HG03045 (cell line): ENCODE data around the gene RPS24.
A peak's percentile ranks its signal among the peaks of the same experiment; 100 is the strongest.
"Not testable (repeated sequence)": the region's sequence is repeated elsewhere in the genome, so short reads cannot be mapped to it uniquely, and the experiment has no call there.

Experiments
- ATAC-seq: cut with Tn5 transposase; IDR thresholded peaks from one replicate; pipeline ENCODE4 v1.9.1; 2021; ENCODE audit warnings: mild to moderate bottlenecking, moderate library complexity; ENCODE audit not compliant: unreplicated experiment

The RPS24 gene

DNA sequence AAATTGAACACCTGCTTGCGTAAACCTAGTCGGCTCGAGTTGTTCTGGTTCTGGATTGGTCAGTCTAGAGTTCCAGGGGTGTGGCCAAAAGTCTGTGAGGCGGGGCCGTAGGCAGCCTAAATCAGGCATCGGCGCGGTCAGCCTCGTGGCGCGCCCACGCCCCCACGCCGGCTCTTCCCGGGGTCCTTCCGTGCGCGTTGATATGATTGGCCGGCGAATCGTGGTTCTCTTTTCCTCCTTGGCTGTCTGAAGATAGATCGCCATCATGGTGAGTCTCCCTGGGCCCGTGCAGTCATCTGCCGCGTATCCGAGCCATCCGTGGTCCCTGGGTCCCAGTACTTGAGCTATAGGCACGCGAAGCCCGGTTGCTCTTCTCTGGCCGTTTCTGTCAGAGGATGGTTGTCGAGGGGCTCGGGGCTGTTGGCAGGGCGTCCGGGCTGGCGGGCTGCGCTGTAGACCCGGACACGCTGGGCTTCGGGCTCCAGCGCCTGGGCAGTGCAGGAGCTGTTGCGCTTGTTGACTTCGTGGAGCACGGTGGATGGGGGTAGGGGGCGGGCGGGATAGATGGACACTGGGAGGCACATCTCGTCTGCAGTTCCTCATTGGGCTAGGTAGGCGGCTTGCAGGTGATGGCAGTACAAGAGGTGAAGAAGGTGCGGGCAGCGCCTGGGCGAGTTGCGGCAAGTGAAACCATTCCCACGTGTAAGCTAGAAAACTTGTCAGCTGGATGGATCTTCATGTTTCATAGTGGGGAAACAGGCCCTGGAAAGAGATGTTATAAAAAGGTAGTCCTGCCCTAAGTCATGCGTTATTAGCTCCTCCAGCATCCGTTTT, at the start of gene RPS24:
Gene RPS24 (plus strand): TSS at position 227 of the 834 bp plus-strand sequence. CDS start 39 bp downstream, at position 266.
- ATAC-seq: peak; percentile 82

DNA sequence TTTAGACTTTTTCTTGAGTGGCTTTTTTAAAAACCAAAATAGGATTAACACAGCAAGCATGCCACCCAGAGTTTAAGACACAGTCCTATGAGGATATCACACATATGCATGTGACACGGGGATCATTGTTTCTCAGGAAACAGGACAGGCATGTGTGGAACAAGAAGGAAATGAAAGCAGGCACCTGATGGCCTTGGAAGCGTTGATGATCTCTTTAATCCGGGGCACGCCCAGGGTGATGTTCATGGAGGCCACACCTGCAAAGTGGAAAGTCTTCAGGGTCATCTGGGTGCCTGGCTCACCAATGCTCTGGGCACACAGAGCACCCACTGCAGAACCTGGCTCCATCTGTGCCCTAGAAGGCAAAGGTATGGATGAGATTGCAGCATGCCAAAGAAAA, 48.7 kb upstream of the RPS24 start:
- no peak for ATAC-seq

DNA sequence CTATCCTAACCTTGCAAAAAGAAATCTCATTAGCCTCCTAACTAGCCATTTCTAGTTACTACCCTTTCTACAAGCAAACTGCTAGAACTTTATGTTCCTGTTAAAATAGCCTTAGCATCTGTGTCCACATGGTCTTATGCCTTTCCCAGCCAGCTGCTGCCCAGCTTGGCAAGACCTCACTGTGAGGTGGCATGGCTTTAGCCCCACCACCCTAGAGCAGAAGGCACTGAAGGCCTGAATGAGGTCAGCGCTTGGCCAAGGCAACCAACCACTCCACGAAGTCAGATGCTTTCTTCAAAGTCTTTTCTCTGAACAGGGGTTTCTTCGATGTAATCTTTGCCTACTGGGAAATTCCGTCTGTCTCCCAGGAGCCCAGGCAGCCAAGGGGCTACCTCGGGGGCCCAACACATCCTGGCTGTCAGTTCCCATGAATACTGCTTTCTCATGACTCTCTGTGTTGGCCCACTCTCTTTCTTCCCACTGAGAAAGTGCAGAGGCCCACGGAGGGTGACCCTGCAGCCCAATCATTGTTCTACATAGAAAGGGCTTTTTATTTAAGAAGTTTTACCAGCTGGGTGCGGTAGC, 45.9 kb upstream of the RPS24 start:
- ATAC-seq: no peak

DNA sequence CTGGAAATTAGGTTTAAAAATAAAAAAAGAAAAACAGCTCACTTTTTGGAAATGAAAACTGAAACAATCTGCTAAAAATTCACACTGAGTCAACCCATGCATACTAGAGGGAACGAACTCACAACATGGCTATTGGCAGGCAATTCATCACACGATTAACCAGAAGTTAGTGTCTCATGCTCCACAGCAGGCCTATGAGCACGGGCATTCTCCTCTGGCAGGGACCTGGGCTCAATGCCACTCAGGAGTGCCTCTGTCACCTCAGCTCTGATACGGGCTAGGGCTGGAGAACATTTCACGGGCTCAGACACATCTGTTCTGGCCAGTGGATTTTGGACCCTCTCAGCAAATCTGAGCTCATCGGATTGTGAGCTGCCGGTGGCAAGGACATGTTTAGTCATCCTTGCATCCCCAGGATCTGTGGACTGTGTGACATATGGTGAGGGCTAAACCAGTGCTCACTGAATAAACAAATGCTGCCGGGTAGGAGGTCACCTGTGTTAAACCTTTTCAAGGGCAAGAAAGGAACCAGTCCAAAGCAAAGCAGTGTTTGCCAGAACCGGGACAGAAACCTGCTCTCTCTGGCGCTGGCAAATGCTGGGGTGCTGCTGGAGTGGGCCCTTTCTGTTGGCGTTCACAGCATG, 44.5 kb upstream of the RPS24 start:
- ATAC-seq: no peak

DNA sequence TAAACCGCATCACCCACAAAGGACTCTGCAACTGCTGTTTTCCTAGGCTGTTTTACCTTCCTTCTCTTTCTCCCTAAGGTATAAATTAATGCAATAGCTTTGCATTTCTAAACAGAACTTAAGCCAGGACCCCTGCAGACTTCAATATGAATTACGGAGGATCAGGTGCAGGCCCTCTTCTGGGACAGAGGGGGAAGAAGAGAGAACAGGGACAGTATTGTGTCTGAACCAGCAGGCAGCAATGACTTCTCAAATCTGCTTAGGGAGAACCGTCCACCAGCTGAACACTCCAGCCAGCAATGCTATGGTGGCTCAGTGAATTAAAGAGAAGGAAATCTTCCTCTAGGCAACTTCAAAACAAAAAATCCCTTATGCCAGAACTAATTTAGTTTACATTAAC, 40.0 kb upstream of the RPS24 start:
- ATAC-seq: no peak

DNA sequence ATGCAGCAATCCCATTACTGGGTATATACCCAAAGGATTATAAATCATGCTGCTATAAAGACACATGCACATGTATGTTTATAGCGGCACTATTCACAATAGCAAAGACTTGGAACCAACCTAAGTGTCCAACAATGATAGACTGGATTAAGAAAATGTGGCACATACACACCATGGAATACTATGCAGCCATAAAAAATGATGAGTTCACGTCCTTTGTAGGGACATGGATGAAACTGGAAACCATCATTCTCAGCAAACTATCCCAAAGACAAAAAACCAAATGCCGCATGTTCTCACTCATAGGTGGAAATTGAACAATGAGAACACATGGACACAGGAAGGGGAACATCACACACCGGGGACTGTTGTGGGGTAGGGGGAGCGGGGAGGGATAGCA, 34.9 kb upstream of the RPS24 start:
- ATAC-seq: not testable (repeated sequence)

DNA sequence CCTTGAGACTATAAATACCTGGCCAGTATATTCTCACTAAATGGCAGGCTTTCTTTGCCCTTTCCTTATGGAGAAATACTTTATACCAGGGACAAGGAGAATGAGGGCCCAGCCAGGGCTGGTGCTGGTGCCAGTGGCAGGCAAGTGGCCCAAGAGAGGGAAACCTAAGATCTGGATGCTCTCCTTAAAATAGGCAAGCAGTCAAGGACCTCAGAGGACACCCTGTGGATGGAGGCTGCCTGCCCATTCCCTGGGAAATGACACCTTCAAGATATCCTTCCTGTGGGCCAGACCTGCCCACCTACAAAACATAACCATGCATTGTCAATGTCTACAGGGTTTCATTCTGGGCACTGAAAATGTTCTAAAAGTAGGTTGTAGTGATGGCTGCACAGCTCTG, 33.5 kb upstream of the RPS24 start:
- ATAC-seq: no peak

DNA sequence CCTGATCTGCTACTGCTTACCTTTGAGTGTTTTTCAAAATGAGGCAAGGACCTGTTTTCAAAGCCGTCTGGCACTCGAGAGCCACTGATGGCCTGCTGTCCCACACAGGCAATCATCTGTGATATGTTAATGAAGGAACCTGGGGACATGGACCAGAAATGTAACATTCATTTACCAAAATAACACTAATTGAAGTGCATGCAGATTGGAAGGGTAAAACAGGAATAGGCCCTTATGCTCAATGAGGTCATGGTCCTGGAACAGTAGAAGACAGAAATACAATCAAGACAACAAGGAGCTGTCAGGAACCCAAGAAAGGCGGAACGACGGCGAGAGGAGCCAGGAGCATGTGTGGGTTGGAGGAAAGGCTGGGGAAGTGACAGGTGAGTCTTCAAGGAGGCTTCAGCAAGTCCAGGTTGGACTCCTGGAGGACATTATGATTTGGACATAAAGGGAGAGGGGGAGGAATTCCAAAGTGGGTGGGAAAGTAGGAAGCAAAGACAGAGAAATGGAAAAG, 32.6 kb upstream of the RPS24 start:
- ATAC-seq: no peak

DNA sequence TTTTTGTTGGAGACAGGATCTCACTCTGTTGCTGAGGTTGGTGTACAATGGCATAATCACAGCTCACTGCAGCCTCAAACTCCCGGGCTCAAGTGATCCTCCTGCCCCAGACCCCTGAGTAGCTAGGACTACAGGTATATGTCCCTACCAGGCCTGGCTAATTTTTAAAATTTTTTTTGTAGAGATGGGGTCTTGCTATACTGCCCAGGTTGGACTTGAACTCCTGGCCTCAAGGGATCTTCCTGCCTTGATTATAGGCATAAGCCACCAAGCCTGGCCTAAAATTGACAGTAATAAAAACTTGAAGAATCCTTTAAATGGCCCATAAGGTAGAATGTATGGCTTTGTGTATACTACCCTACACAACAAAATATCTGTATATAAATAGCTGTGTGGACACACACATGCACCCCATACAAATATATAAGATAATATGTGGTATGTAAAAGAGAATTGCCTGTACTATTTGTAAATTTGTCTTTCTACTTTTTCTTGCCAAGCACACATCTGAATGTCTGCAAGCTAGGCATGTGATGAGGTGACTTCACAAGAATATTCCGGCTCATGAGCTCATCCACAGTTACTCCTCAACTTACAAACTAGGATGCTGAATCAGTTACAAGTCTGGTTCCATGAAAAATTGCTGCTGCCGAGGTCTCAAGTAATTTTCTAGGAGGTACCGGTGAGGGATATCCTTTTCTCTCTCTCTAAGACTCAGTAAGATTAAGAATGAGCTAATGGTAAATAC, 30.9 kb upstream of the RPS24 start:
- ATAC-seq: no peak

DNA sequence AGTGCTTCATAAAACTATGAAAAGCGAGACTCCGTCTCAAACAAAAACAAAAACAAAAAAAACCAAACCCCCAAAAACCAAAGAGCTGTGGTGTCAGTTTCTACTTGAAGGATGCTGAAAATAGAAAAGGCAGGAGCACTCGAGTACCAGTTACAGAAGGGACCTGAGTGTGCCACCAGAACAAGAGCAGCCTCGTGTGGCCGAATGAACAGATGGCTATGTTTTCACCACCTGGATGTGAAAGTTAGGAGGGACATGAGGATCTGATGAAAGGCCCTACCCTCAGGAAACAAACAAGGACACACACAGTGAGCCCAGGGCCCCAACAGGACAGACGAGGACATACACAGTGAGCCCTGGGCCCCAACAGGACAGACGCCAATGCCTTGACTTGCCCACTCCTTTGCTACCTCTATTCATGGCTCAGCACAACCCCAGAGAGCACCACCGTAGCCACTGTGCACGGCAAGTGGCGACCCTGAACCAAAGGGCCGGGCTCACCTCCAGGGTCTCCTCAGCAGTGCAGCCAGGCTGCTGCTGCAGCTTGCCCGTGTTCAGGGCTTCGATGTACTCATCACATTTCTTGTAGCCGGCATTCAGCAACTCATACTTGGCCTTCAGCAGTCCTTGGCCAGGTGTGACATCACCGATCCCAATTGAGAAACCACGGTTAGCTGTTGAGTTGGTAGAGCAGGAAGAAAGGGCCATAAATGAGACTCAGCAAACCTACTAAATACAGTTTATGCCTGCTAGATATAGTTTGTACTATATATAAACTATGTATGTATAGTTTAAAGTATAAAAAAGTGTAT, 29.2 kb upstream of the RPS24 start:
- no peak for ATAC-seq

DNA sequence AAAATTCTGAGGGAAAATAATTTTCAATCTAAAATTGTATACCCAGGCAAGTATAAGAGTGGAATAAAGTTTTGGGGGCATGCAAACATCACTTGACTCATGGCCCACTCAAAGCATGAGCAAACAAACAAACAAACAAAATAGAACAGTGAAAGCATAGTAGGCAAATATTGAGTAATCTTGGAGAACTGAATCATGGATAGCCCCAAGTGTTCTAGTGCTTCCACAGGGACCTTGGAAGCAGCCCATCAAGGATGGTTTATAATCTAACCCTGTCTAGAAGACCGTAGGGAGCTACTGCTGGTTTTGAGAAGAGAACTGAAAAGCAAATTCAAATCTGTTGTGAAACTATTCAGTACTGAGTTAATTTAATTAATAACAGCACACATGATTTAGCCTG, 26.5 kb upstream of the RPS24 start:
- no peak for ATAC-seq

DNA sequence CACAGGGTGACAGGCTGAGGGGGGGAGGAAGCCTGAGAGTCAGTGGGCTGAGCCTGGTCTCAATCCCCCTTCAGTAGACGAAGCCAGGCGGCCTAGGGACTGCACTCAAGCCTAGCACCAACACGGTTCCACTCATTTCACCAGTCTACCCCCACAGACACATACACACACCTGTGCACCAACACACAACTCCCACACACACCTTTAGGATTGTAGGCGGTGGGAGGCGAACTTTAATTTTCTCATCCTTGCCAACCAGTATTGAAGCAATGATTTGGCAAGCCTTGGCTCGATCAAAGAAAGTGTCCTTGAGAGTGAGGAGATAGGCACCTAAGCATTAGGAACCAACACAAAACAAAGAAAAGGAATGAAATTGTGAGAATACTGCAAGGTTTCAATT, 24.0 kb upstream of the RPS24 start:
- ATAC-seq: no peak

DNA sequence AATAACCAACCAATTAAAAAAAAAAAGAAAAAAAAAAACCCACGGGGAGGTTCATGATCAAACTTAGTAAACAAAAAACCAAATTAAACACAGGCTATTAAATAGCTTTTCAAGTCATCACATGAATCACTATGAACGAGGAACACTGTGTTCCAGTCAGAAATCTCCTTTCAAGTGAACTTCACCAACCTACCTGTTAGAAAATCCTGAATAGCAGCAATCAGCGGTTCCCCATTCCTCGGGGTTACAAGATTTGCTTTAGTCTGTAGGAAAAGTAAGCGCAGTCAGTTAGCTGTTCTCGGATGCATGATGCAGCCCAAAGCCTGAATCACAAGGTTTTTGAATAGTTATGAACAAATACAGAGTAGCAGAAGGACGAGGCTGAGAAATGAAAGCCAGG, 23.4 kb upstream of the RPS24 start:
- no peak for ATAC-seq

DNA sequence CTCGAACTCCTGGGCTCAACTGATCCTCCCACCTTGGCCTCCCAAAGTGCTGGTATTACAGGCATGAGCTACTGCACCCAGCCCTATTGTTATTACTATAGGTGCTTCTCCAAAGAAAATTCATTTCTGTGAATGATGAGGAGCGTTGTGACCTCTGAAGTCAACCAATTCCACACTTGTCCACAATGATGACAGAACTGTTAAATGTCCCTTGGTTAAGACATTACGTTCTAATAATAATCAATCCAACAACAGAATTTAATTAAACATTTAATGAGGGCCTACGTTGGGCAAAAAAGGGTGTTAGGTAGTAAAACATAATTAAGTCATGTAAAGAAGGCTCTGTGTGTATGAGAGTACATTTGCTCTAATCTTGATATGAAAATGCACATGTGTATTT, 22.6 kb upstream of the RPS24 start:
- ATAC-seq: no peak

DNA sequence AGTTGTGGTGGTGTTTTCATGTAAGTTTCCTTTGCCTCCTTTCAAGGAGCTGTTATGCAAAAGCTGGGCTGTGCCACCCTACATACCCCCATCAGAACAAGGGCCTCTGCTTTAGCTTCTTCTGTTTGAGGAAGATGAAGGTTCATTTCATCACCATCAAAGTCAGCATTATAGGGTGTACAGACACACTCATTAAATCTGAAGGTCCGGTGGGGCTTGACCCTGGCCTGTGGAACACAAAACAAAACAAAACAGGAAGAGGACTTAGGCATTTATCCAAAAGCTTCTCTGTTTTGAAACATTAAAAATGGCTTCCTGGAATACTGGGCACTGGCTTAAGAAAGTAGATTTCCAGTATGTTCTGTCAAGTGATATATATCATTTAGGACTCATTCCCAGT, 20.1 kb upstream of the RPS24 start:
- no peak for ATAC-seq

DNA sequence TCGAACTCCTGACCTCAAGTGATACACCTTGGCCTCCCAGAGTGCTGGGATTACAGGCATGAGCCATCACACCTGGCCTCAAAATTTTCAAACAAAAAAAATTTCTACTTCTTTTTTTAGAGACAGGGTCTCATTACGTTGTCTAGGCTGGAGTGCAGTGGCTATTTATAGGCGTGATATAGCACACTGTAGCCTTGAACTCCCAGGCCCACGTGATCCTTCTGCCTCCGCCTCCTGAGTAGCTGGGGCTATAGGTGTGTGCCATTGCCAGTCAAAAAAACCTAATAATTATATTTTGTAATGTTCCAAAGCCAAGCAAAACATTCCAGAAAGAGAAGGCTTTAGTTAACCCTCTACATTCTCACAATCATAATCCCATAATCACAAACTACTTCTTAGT, 18.1 kb upstream of the RPS24 start:
- ATAC-seq: no peak

DNA sequence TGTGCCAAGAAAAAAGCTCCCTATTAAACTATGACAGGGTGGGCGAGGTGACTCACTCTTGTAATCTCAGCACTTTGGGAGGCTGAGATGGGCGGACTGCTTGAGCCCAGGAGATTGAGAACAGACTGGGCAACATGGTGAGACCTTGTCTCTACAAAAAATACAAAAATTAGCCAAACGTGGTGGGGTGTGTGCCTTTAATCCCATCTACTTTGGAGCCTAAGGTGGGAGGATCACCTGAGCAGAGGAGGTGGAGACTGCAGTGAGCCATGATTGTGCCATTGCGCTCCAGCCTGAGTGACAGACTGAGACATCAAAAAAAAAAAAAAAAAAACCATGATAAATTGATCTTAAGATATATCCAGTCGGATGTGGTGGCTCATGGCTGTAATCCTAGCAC, 15.8 kb upstream of the RPS24 start:
- ATAC-seq: no peak

DNA sequence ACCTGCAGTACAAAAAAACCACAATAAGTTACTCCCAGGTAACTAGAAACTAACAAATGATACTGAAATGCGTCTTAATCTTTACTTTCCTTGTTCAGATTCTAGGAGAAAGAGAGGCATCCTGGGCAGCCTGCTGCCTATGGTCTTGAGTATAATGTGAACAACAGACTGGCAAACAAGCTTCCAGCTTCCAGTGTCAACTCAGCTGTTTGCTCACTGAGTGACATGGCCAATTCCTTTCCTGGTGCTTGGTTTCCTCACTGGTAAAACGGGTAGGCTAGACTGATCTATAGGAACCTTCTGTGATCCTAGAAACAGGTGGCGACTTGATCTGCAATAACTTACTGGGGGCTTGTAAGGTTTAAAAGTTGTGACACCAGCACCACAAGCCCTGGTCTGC, 14.4 kb upstream of the RPS24 start:
- ATAC-seq: no peak

DNA sequence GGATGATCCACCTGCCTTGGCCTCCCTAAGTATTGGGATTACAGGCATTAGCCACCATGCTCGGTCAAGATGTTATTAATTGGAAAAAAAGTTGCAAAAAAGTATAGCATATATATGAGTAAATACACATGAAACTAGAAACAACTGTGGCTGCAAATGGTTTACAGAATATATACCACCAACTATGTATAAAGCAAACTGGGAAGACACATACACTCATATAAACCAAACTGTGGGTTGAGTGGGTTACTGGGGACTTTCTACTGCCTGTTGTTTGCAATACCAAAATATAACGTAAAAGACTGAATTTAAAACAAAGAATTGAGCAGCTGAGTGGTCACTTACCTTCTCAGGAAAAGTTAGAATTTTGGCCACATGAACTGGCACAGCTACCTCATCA, 12.5 kb upstream of the RPS24 start:
- no peak for ATAC-seq

DNA sequence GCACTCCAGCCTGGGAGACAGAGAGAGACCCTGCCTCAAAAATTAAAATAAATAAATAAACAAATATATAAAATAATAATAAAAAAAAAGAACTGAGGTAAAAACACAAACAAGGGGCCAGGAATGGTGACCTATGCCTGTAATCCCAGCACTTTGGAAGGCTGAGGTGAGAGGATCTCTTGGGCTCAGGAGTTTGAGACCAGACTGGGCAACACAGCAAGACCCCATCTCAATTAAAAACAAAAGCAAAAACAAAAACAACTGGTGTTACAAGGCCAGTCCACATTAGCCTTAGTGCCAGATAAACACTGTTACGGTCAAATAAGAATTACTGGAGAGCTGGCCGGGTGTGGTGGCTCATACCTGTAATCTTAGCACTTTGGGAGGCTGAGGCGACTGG, 9.9 kb upstream of the RPS24 start:
- ATAC-seq: no peak
